Superior temporal gyrus (tissue), 1 donor: ENCODE results near the gene HTR6.

Source experiments
- DNase-seq: peaks from one replicate; pipeline ENCODE4 v3.0.0-alpha.2; 2016; ENCODE audit errors: extremely low spot score

HTR6 gene

DNA sequence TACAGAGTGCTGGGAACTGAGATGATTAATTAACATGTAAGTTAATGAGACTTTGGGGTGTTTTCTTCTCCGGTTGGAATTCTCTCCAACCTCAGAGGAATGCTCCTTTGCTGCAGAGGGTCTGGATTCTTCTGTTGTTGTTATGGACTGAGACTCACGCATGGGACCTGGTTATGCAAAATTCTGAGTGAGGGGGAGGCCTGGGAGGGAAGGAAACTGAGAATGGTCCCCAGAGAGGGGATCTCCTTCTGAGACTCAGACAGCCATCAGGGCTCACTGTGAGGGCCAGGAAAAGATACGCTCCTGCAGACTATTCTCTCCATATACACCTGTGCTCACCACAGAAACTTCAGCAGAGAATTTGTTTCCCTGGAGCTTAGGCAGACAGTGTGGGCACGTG lies 56.3 kb downstream of the HTR6 start:
- no peak for DNase-seq

DNA sequence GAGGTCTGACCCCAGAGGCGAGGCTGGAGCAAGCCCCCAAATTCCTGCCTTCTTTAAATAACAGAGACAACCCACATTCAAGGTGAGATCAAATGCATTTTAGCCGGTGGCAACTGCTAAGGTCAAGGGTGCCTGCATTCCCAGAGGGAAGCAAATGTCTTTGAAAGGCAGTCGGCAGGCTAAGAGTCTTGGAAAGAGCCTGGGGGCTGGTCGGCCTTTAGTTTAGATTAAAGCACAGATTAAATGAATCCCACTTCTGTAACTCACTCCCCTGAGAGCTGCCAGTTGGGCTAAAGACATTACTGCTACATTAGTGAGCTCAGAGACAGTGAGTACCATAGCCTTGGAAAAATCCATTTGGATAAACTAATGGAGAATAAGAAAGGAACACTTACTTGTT lies 59.2 kb downstream of the HTR6 start:
- no peak for DNase-seq

DNA sequence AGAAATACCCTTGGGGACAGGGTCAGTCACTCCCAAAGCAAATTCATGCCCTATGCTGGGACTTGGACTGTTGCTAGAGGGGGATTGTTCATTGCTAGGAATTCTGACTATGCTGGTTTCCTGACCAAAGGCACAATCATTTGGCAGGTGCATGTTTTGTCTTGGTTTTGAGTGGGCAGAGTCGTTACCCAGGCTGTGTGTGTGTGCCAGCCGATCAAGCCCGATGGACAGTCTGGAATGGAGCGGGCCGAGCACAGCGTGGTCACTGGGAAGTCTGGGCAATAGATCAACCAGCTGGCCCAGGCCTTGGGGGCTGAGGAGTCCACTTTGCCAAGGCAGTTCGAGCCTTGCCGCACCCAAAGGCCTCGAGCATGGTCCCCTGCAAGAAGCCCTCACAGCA lies 60.9 kb downstream of the HTR6 start:
- DNase-seq: no peak

DNA sequence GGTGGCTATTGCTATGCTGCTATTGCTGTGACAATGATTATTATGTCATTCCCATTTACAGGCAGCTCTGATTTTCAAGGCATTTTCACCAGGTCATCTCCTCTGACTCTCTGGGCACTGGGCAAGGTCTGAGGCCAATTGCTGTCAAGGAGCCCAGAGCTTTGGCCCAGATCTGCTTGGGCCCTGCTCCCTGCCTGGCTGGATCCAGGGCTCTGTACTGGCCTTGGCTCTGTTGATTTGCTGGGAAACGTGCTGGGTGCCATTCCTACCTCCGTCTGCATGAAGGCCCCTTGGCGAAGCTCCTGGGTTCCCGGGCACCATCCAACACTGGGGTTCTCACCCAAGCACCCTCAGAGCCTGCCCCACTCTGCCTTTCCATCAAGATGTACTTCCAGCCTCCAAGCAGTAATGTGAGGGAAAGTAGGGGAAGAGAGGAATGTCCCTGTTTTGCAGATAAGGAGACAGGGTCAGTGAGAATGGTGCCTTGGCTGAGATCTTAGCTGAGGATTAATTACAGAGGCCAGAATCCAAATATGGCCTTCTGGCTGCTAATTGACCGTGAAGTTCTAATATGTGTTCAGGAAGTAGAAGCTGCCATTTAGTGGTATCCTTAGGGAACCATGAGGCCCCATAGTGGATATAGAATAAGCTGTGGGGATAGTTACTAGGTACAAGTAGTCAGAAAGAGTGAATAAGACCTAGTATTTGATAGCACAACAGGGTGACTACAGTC lies 63.9 kb downstream of the HTR6 start:
- DNase-seq: no peak

DNA sequence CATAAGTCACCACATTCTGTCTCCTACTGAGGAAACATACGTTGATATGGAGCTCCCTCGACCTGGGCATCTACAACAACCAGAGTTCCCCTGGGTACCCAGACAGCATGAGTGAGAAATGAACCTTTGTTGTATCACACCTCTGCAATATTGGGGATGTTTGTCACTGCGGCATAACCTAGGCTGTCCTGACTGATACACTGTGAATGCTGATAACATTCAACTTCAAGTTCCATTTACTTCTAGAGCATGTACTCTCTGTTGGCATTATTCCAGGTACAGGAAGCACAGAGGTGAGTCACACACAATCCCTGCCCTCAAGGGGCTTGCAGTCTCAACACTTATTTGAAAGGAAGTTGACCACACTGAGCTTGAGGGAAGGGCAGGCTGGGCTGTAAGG lies 65.6 kb downstream of the HTR6 start:
- DNase-seq: no peak
